ENCODE results near the gene PBX1.

DNA sequence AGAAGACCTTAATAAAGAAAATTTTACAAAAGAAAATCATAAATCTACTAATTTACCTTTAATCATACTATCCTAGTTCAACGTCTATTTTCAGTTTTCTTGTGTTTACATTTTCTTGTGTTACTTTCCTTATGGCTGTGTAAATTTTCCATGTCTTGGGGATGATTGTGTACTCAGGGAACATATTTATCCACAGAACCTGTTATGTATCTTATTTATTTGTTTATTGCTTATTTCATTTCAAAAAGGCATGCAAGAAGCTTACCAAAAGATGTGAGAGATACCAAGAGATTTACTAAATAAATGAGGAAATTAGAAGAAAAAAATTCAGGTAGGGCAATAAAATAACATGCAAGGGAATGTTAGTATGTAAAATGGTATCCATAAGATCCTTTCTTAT lies 22.8 kb downstream of the PBX1 start:
- TF ChIP-seq, protein P1, sequence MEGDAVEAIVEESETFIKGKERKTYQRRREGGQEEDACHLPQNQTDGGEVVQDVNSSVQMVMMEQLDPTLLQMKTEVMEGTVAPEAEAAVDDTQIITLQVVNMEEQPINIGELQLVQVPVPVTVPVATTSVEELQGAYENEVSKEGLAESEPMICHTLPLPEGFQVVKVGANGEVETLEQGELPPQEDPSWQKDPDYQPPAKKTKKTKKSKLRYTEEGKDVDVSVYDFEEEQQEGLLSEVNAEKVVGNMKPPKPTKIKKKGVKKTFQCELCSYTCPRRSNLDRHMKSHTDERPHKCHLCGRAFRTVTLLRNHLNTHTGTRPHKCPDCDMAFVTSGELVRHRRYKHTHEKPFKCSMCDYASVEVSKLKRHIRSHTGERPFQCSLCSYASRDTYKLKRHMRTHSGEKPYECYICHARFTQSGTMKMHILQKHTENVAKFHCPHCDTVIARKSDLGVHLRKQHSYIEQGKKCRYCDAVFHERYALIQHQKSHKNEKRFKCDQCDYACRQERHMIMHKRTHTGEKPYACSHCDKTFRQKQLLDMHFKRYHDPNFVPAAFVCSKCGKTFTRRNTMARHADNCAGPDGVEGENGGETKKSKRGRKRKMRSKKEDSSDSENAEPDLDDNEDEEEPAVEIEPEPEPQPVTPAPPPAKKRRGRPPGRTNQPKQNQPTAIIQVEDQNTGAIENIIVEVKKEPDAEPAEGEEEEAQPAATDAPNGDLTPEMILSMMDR (IDR thresholded peaks at IDR 0.05) = no peak
- TF ChIP-seq POLR2A (IDR thresholded peaks at IDR 0.05) = no peak
- no peak for TF ChIP-seq POLR2AphosphoS5 (IDR thresholded peaks at IDR 0.05)

Data from sigmoid colon (tissue), 4 donors.